HG03159 (cell line): ENCODE results near the gene FAM3B.
A peak's percentile ranks its signal among the peaks of the same experiment; 100 is the strongest.
"Not testable (repeated sequence)": the region's sequence is repeated elsewhere in the genome, so short reads cannot be mapped to it uniquely, and the experiment has no call there.

Experiments
- ATAC-seq: cut with Tn5 transposase; IDR thresholded peaks from one replicate; pipeline ENCODE4 v1.9.1; 2021; ENCODE audit warnings: mild to moderate bottlenecking, moderate library complexity; ENCODE audit not compliant: unreplicated experiment

FAM3B gene

GRCh38 chr21:41349126-41349525 is 32.5 kb downstream of the FAM3B start:
- ATAC-seq: no peak

- ATAC-seq: no peak
These were observed 33.2 kb downstream of the FAM3B start for GRCh38 chr21:41349619-41350390.

- ATAC-seq: no peak
These were observed 34.0 kb downstream of the FAM3B start for GRCh38 chr21:41350436-41351155.

GRCh38 chr21:41357546-41357945 is 40.9 kb downstream of the FAM3B start:
- no peak for ATAC-seq

GRCh38 chr21:41358193-41359166 is 41.9 kb downstream of the FAM3B start:
- ATAC-seq: no peak

GRCh38 chr21:41359286-41359685 is 42.7 kb downstream of the FAM3B start:
- ATAC-seq: no peak

GRCh38 chr21:41359754-41360071 is 43.1 kb downstream of the FAM3B start:
- not testable (repeated sequence) for ATAC-seq

GRCh38 chr21:41360072-41360821 is 43.6 kb downstream of the FAM3B start:
- no peak for ATAC-seq

- ATAC-seq: no peak
These were observed 44.6 kb downstream of the FAM3B start for GRCh38 chr21:41361053-41361785.

- peak; percentile 50 for ATAC-seq
These were observed 45.4 kb downstream of the FAM3B start, which contains the start of gene MX2 for GRCh38 chr21:41361786-41362604. TSS of gene MX2 (plus strand) at chr21:41362027. CDS start at chr21:41376907, 14,880 bp downstream.

GRCh38 chr21:41362605-41363369 is 46.2 kb downstream of the FAM3B start:
- ATAC-seq: no peak

- no peak for ATAC-seq
These were observed 47.0 kb downstream of the FAM3B start for GRCh38 chr21:41363370-41364270.

- ATAC-seq: no peak
These were observed 47.7 kb downstream of the FAM3B start for GRCh38 chr21:41364308-41364707.

- ATAC-seq: no peak
These were observed 48.9 kb downstream of the FAM3B start for GRCh38 chr21:41365377-41366107.

GRCh38 chr21:41366522-41367151 is 50.0 kb downstream of the FAM3B start:
- no peak for ATAC-seq
